OCI-LY3 (cell line): ENCODE results near the gene TIMM10.

Experiments
- CTCF ChIP-seq: fragments of 200-600, 300-600 bp; sonication (generic); IDR thresholded peaks from 2 replicates; pipeline ENCODE4 v1.5.1; 2014; ENCODE audit warnings: antibody characterized with exemption, low read length, low read depth
- EZH2phosphoT487 ChIP-seq: fragments of 200-600 bp; shearing (Covaris generic); IDR thresholded peaks from 2 replicates; pipeline ENCODE4 v1.6.1; 2018; ENCODE audit warnings: antibody characterized with exemption, mixed run types, low read depth

- no peak for TF ChIP-seq CTCF
- no peak for TF ChIP-seq EZH2phosphoT487
Measured at GRCh38 chr11:57501953-57502352, 28.6 kb downstream of the TIMM10 start.
